ENCODE measurements around the gene BPTF. TPM values are rescaled to one million over a fixed set of nuclear protein-coding genes. Genes with fewer than 3 reads are reported as not detected.
"Not testable (repeated sequence)": the region's sequence is repeated elsewhere in the genome, so short reads cannot be mapped to it uniquely, and the experiment has no call there.

The BPTF gene
- total RNA-seq, 2 donors from 2014 or later, result 53.3 to 77.3 TPM

DNA sequence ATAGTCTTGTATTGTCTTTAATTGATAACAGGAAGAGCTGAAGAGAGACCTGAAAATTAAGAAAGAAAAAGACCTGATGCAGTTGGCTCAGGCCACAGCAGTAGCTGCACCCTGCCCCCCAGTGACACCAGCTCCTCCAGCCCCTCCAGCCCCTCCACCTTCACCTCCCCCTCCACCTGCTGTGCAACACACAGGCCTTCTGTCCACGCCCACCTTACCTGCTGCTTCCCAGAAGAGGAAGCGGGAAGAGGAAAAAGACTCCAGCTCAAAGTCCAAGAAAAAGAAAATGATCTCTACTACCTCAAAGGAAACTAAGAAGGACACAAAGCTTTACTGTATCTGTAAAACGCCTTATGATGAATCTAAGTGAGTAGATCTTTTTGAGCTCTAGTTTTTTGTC lies 134.2 kb downstream of the BPTF start:
- TF ChIP-seq, protein P1, sequence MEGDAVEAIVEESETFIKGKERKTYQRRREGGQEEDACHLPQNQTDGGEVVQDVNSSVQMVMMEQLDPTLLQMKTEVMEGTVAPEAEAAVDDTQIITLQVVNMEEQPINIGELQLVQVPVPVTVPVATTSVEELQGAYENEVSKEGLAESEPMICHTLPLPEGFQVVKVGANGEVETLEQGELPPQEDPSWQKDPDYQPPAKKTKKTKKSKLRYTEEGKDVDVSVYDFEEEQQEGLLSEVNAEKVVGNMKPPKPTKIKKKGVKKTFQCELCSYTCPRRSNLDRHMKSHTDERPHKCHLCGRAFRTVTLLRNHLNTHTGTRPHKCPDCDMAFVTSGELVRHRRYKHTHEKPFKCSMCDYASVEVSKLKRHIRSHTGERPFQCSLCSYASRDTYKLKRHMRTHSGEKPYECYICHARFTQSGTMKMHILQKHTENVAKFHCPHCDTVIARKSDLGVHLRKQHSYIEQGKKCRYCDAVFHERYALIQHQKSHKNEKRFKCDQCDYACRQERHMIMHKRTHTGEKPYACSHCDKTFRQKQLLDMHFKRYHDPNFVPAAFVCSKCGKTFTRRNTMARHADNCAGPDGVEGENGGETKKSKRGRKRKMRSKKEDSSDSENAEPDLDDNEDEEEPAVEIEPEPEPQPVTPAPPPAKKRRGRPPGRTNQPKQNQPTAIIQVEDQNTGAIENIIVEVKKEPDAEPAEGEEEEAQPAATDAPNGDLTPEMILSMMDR (IDR thresholded peaks at IDR 0.05), result no peak
- H3K4me3 ChIP-seq, result no peak overlapping the region
- no peaks in the 10 kb centered on the region for H3K9me3 ChIP-seq
- DNase-seq (ENCODE audit: low spot score) (no peak), ATAC-seq (ENCODE audit: insufficient number of reproducible peaks, low FRiP score, low read depth) (no peak)
- H3K36me3 ChIP-seq, result peaks cover 5% of the 10 kb centered on the region
- no peak overlapping the region for H3K27ac ChIP-seq
- no peaks in the 10 kb centered on the region for H3K4me1 ChIP-seq (ENCODE audit: control insufficient read depth in 1 of 2, low read depth in 2 of 2)
- no peaks in the 10 kb centered on the region for H3K27me3 ChIP-seq (replicated peaks; ENCODE audit: insufficient read depth)

DNA sequence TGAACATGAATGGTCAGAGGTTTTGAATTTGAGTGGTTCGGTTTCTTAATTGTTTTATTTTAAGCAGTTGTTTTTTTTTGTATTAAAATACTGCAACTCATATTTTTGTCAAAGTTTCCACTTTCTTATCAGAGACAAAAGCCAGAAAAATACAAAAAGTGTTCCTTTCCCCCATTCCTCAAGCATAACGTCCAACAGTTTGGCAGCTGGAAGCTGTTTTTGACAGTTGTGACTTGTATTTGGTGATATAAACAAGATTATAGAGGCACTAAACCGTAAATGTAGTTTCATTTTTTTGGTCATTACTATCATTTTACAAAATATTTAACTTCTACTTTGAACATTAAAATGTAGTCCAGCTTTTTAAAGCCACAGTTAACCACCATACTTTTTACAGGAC lies 135.0 kb downstream of the BPTF start:
- peaks cover 11% of the 10 kb centered on the region for H3K36me3 ChIP-seq
- not testable (repeated sequence) for H3K4me1 ChIP-seq (ENCODE audit: control insufficient read depth in 1 of 2, low read depth in 2 of 2); ATAC-seq (ENCODE audit: insufficient number of reproducible peaks, low FRiP score, low read depth); DNase-seq (ENCODE audit: low spot score); H3K4me3 ChIP-seq; H3K27ac ChIP-seq; H3K27me3 ChIP-seq (replicated peaks; ENCODE audit: insufficient read depth); H3K9me3 ChIP-seq

DNA sequence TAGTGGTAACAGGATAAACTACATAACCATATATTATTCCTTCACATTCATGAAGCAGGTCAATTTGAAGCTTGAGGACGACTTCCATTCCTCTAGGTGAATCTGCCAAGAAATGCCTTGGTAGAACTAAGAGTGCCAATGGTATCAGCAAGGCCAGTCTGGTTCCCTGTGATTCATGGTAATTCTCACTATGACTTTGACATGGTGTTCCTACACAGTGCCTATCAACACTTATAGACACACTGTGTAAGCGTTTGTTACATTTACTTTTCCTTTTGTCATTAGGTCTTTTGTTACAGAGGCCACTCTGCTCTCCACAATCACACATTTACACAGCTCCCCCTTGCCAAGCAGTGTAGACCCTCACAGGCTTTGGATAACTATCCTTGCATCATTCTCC lies 136.9 kb downstream of the BPTF start:
- not testable (repeated sequence) for H3K27me3 ChIP-seq (replicated peaks; ENCODE audit: insufficient read depth); H3K27ac ChIP-seq; DNase-seq (ENCODE audit: low spot score); H3K4me3 ChIP-seq; ATAC-seq (ENCODE audit: insufficient number of reproducible peaks, low FRiP score, low read depth); H3K9me3 ChIP-seq; H3K4me1 ChIP-seq (ENCODE audit: control insufficient read depth in 1 of 2, low read depth in 2 of 2)
- peaks cover 27% of the 10 kb centered on the region for H3K36me3 ChIP-seq

DNA sequence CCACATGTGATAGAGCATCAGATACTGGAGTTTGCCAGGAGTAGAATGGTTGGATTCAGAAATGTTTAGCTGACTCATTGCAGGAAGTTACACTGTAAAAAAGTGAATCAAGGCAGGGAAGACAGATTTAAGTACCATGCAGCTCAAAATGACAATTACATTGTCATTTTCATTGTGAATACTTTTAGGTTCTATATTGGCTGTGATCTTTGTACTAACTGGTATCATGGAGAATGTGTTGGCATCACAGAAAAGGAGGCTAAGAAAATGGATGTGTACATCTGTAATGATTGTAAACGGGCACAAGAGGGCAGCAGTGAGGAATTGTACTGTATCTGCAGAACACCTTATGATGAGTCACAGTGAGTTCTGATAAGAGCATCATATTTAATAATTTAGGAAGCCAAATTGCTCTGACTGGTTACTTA lies 137.9 kb downstream of the BPTF start:
- peaks cover 30% of the 10 kb centered on the region for H3K36me3 ChIP-seq
- H3K9me3 ChIP-seq; H3K27me3 ChIP-seq (replicated peaks; ENCODE audit: insufficient read depth); H3K4me3 ChIP-seq; H3K27ac ChIP-seq; DNase-seq (ENCODE audit: low spot score); H3K4me1 ChIP-seq (ENCODE audit: control insufficient read depth in 1 of 2, low read depth in 2 of 2): not testable (repeated sequence)
- TF ChIP-seq, protein P1 (IDR thresholded peaks at IDR 0.05), result peak; percentile 71
- peak; percentile 65 for ATAC-seq (ENCODE audit: insufficient number of reproducible peaks, low FRiP score, low read depth)

DNA sequence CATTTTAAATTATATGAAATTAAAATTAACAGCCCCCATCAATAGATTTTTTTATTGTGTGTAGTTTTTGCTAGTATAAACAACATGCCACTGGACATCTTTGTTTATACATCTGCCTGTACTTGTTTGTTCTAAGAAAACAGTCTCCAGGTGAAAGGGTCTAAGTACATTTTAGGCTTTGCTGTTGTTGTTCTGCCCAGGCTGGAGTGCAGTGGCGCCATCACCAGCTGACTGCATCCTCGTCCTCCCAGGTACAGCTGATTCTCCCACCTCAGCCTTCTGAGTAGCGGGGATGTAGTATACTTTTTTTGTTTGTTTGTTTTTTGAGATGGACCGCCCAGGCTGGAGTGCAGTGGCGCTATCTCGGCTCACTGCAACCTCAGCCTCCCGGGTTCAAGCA lies 145.5 kb downstream of the BPTF start:
- H3K9me3 ChIP-seq, result no peaks in the 10 kb centered on the region
- ATAC-seq (ENCODE audit: insufficient number of reproducible peaks, low FRiP score, low read depth) (no peak), DNase-seq (ENCODE audit: low spot score) (no peak)
- no peak overlapping the region for H3K4me3 ChIP-seq
- no peak overlapping the region for H3K27ac ChIP-seq
- no peaks in the 10 kb centered on the region for H3K27me3 ChIP-seq (replicated peaks; ENCODE audit: insufficient read depth)
- TF ChIP-seq, protein P1 (IDR thresholded peaks at IDR 0.05), result no peak
- no peaks in the 10 kb centered on the region for H3K4me1 ChIP-seq (ENCODE audit: control insufficient read depth in 1 of 2, low read depth in 2 of 2)
- peaks cover 14% of the 10 kb centered on the region for H3K36me3 ChIP-seq

DNA sequence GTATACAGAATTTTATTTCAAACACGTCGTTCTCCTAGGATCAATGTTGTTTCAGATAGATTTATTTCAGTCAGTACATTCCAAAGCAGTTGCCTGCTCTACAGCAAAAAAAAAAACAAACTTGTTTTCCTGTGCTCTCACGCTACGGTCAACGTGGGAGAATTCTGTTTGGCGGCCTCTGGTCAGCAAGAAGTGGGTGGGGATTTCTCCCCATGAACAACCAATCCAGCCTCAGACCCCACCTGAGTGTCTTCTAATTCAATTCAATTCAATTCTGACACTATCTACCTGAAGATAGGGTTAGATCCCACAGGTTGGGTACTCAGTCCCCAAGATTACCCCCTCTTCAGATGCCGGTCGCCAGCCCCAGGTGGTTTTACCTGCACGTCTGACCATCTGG lies 148.9 kb downstream of the BPTF start:
- no peaks in the 10 kb centered on the region for H3K4me1 ChIP-seq (ENCODE audit: control insufficient read depth in 1 of 2, low read depth in 2 of 2)
- H3K9me3 ChIP-seq, result no peaks in the 10 kb centered on the region
- ATAC-seq (ENCODE audit: insufficient number of reproducible peaks, low FRiP score, low read depth), result no peak
- H3K27me3 ChIP-seq (replicated peaks; ENCODE audit: insufficient read depth), result no peaks in the 10 kb centered on the region
- no peaks in the 10 kb centered on the region for H3K36me3 ChIP-seq
- DNase-seq (ENCODE audit: low spot score), result no peak
- H3K4me3 ChIP-seq, result no peak overlapping the region
- TF ChIP-seq, protein P1 (IDR thresholded peaks at IDR 0.05), result no peak
- no peak overlapping the region for H3K27ac ChIP-seq
